WTC11 (cell line): ENCODE results near the gene CRISP1. TPM values are rescaled to one million over a fixed set of nuclear protein-coding genes. Genes with fewer than 3 reads are reported as not detected.

ENCODE experiments used
- ATAC-seq: fragments of 200-7000 bp; cut with Tn5 transposase; 2 replicates; pipeline ENCODE4 v1.10.0; 2021; ENCODE audit warnings: mild to moderate bottlenecking, moderate library complexity
- CTCF ChIA-PET: fragments of 300-600 bp; sonication (Branson Sonifier 250); formaldehyde crosslinking; loops from one replicate; lab custom pipeline; 2021; ENCODE audit warnings: antibody characterized with exemption; lab: Charles Lee
- POLR2A ChIA-PET: fragments of 350-600 bp; sonication (Branson Sonifier 250); formaldehyde crosslinking; loops from one replicate; lab custom pipeline; 2021; ENCODE audit warnings: antibody characterized with exemption; lab: Charles Lee
- DNase-seq: peaks from one replicate; pipeline ENCODE4 v3.0.0; 2021; ENCODE audit warnings: low spot score
- H3K27ac Mint-ChIP-seq: 2 replicates; pipeline ENCODE4 v1.8.0; 2021; ENCODE audit warnings: mixed read lengths
- H3K27me3 Mint-ChIP-seq: 2 replicates; pipeline ENCODE4 v1.8.0; 2021; ENCODE audit warnings: low read depth, mild to moderate bottlenecking, moderate library complexity, mixed read lengths
- H3K36me3 Mint-ChIP-seq: 2 replicates; pipeline ENCODE4 v1.8.0; 2021; ENCODE audit warnings: mixed read lengths
- H3K4me1 Mint-ChIP-seq: 2 replicates; pipeline ENCODE4 v1.8.0; 2022; ENCODE audit warnings: mixed read lengths
- H3K4me3 Mint-ChIP-seq: 2 replicates; pipeline ENCODE4 v1.8.0; 2021; ENCODE audit warnings: mild to moderate bottlenecking, moderate library complexity, mixed read lengths
- H3K9me3 Mint-ChIP-seq: 2 replicates; pipeline ENCODE4 v1.8.0; 2021; ENCODE audit warnings: mixed read lengths
- AFF4 ChIP-seq: sonication (generic); formaldehyde crosslinking; IDR thresholded peaks from 2 replicates; pipeline ENCODE4 v1.8.1; 2023; ENCODE audit warnings: mild to moderate bottlenecking, missing genetic modification reagents, borderline replicate concordance
- CTCF ChIP-seq: fragments of 200-600 bp; IDR thresholded peaks from 2 replicates; pipeline ENCODE4 v1.8.0; 2022; ENCODE audit warnings: antibody characterized with exemption
- NR2C2 ChIP-seq: sonication (generic); formaldehyde crosslinking; IDR thresholded peaks from 2 replicates; pipeline ENCODE4 v1.8.0; 2022; ENCODE audit warnings: mild to moderate bottlenecking, missing genetic modification reagents
- OVOL2 ChIP-seq: fragments of 250-450 bp; sonication (Bioruptor Pico); IDR thresholded peaks from 2 replicates; pipeline ENCODE4 v1.9.0; 2021; ENCODE audit warnings: mild to moderate bottlenecking, borderline replicate concordance
- PRDM15 ChIP-seq: sonication (generic); formaldehyde crosslinking; IDR thresholded peaks from 2 replicates; pipeline ENCODE4 v1.8.0; 2022; ENCODE audit warnings: missing genetic modification reagents
- SMAD3 ChIP-seq: sonication (generic); formaldehyde crosslinking; IDR thresholded peaks from 2 replicates; pipeline ENCODE4 v1.8.0; 2022; ENCODE audit warnings: missing genetic modification reagents, mild to moderate bottlenecking, borderline replicate concordance
- SMAD4 ChIP-seq: sonication (generic); formaldehyde crosslinking; IDR thresholded peaks from 2 replicates; pipeline ENCODE4 v1.8.0; 2022; ENCODE audit warnings: mild to moderate bottlenecking, missing genetic modification reagents
- TEAD4 ChIP-seq: sonication (generic); formaldehyde crosslinking; IDR thresholded peaks from 2 replicates; pipeline ENCODE4 v1.8.0; 2022; ENCODE audit warnings: mild to moderate bottlenecking, missing genetic modification reagents
- USF2 ChIP-seq: sonication (generic); formaldehyde crosslinking; IDR thresholded peaks from 2 replicates; pipeline ENCODE4 v1.8.1; 2023; ENCODE audit warnings: mild to moderate bottlenecking, missing genetic modification reagents, moderate library complexity
- ZNF263 ChIP-seq: sonication (generic); formaldehyde crosslinking; IDR thresholded peaks from 2 replicates; pipeline ENCODE4 v1.8.1; 2022; ENCODE audit warnings: low read depth, mild to moderate bottlenecking, moderate library complexity, missing genetic modification reagents
- ZNF317 ChIP-seq: sonication (generic); formaldehyde crosslinking; IDR thresholded peaks from 2 replicates; pipeline ENCODE4 v1.8.1; 2023; ENCODE audit warnings: low read depth, mild to moderate bottlenecking, moderate library complexity, missing genetic modification reagents, borderline replicate concordance
- ZNF423 ChIP-seq: fragments of 250-450 bp; sonication (Bioruptor Pico); IDR thresholded peaks from 2 replicates; pipeline ENCODE4 v2.1.2; 2022; ENCODE audit warnings: mild to moderate bottlenecking, moderate library complexity
- total RNA-seq: library from RNA; stranded (reverse); gene quantifications from 3 replicates; pipeline ENCODE4 v1.2.3, GENCODE V29; 2021
- TF ChIP-seq, protein P1 (sequence below): sonication (generic); formaldehyde crosslinking; IDR thresholded peaks from 2 replicates; pipeline ENCODE4 v1.8.1; 2023; ENCODE audit warnings: mild to moderate bottlenecking, missing genetic modification reagents
- TF ChIP-seq, protein P2 (sequence below): sonication (generic); formaldehyde crosslinking; IDR thresholded peaks from 2 replicates; pipeline ENCODE4 v1.8.0; 2023; ENCODE audit warnings: missing genetic modification reagents
- TF ChIP-seq, protein P3 (sequence below): sonication (generic); formaldehyde crosslinking; IDR thresholded peaks from 2 replicates; pipeline ENCODE4 v1.8.1; 2022; ENCODE audit warnings: low read depth, mild to moderate bottlenecking, moderate library complexity, missing genetic modification reagents, borderline replicate concordance

The CRISP1 gene
- total RNA-seq, 1 experiment from 2014 or later, result not detected

DNA sequence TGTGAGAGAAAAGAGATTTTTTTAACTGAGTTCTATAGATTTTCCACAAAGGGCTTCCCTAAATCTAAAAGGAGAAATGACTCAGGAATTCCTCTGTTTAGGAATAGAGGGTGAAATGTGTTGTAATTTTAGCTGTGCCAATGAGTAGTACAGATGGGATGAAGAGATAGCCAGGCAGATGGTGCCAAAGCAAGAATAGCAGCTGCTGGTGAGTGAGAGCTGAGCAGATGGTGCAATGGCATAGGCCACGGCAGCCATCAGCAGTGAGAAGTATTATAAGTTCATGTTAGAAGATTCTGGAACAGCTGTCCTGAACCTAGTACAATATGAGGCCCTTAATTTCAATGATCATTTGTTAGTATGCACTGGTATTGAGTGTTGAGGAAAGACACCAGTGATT lies 40.2 kb upstream of the CRISP1 start:
- CTCF ChIA-PET, result no interaction called here
- Mint-ChIP-seq H3K36me3 (no peaks in the 10 kb centered on the region), H3K4me3 (no peak overlapping the region)
- TF ChIP-seq ZNF263, result no peak
- TF ChIP-seq SMAD4 (CRISPR knock-in tag), result no peak
- no peak for TF ChIP-seq AFF4
- TF ChIP-seq USF2 (CRISPR knock-in tag), result no peak
- TF ChIP-seq NR2C2 (CRISPR knock-in tag), result no peak
- TF ChIP-seq, protein P1, sequence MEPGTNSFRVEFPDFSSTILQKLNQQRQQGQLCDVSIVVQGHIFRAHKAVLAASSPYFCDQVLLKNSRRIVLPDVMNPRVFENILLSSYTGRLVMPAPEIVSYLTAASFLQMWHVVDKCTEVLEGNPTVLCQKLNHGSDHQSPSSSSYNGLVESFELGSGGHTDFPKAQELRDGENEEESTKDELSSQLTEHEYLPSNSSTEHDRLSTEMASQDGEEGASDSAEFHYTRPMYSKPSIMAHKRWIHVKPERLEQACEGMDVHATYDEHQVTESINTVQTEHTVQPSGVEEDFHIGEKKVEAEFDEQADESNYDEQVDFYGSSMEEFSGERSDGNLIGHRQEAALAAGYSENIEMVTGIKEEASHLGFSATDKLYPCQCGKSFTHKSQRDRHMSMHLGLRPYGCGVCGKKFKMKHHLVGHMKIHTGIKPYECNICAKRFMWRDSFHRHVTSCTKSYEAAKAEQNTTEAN, result no peak
- TF ChIP-seq ZNF423 (CRISPR knock-in tag), result no peak
- no peak for TF ChIP-seq SMAD3 (CRISPR knock-in tag)
- no peak for TF ChIP-seq ZNF317 (CRISPR knock-in tag)
- no peak for TF ChIP-seq OVOL2 (CRISPR knock-in tag)
- TF ChIP-seq, protein P2, sequence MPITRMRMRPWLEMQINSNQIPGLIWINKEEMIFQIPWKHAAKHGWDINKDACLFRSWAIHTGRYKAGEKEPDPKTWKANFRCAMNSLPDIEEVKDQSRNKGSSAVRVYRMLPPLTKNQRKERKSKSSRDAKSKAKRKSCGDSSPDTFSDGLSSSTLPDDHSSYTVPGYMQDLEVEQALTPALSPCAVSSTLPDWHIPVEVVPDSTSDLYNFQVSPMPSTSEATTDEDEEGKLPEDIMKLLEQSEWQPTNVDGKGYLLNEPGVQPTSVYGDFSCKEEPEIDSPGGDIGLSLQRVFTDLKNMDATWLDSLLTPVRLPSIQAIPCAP (CRISPR knock-in tag), result no peak
- no peak for TF ChIP-seq TEAD4
- no peak for TF ChIP-seq CTCF
- TF ChIP-seq PRDM15 (CRISPR knock-in tag), result no peak
- TF ChIP-seq, protein P3, sequence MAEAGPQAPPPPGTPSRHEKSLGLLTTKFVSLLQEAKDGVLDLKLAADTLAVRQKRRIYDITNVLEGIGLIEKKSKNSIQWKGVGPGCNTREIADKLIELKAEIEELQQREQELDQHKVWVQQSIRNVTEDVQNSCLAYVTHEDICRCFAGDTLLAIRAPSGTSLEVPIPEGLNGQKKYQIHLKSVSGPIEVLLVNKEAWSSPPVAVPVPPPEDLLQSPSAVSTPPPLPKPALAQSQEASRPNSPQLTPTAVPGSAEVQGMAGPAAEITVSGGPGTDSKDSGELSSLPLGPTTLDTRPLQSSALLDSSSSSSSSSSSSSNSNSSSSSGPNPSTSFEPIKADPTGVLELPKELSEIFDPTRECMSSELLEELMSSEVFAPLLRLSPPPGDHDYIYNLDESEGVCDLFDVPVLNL, result no peak
- TF ChIP-seq, all 79 proteins: peak for 0
- DNase-seq, result no peak
- Mint-ChIP-seq H3K27me3 (no peaks in the 10 kb centered on the region), H3K9me3 (no peaks in the 10 kb centered on the region), H3K4me1 (peaks cover 61% of the 10 kb centered on the region), H3K27ac (no peak overlapping the region)
- POLR2A ChIA-PET, result no interaction called here
- ATAC-seq, result no peak
